ENCODE measurements around the gene TPSAB1.

TPSAB1 gene

GRCh38 chr16:1201444-1201843 lies 39.1 kb upstream of the TPSAB1 start:
- Mint-ChIP-seq H3K4me1 (ENCODE audit: low read depth) (no peaks in the 10 kb centered on the region), H3K4me3 (no peak overlapping the region), H3K36me3 (ENCODE audit: low read depth) (no peaks in the 10 kb centered on the region), H3K27me3 (no peaks in the 10 kb centered on the region), H3K27ac (no peak overlapping the region), H3K9me3 (peaks cover 9% of the 10 kb centered on the region)
- intact Hi-C loops (cut with micrococcal nuclease) = no loop called here

DNA sequence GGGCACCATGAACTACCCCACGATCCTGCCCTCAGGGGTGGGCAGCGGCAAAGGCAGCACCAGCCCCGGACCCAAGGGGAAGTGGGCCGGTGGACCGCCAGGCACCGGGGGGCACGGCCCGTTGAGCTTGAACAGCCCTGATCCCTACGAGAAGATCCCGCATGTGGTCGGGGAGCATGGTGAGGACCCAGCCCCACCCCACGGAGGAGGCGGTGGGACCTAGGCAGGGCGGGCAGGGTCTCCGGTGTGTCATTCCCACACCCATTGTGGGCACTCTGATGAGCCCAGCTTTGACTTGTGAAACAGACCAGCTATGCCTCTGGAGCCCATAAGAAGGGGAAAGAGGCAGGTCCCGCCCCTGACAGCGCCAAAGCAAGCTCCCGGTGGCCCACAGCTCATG lies 38.2 kb upstream of the TPSAB1 start:
- H3K4me1 Mint-ChIP-seq (ENCODE audit: low read depth) = no peaks in the 10 kb centered on the region
- no peak overlapping the region for H3K27ac Mint-ChIP-seq
- intact Hi-C loops (cut with micrococcal nuclease) = no loop called here

DNA sequence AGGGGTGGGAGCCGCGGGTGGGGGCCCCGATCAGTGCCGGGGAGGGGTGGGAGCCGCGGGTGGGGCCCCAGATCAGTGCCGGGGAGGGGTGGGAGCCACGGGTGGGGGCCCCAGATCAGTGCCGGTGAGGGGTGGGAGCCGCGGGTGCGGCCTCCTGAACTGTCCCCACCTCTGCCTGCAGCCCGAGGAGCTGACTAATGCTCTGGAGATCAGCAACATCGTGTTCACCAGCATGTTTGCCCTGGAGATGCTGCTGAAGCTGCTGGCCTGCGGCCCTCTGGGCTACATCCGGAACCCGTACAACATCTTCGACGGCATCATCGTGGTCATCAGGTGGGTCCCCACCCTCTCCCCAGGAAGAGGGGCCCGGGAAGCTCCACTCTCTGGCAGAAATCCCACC lies 35.6 kb upstream of the TPSAB1 start:
- no peak overlapping the region for H3K4me3 Mint-ChIP-seq
- H3K9me3 Mint-ChIP-seq = peaks cover 3% of the 10 kb centered on the region
- H3K4me1 Mint-ChIP-seq (ENCODE audit: low read depth) = no peaks in the 10 kb centered on the region
- no peaks in the 10 kb centered on the region for H3K36me3 Mint-ChIP-seq (ENCODE audit: low read depth)
- H3K27ac Mint-ChIP-seq = no peak overlapping the region
- intact Hi-C loops (cut with micrococcal nuclease) = no loop called here
- H3K27me3 Mint-ChIP-seq = no peaks in the 10 kb centered on the region

More for the DNA sequence above, 38.2 kb upstream of the TPSAB1 start:
- no peak overlapping the region for H3K4me3 Mint-ChIP-seq
- peaks cover 9% of the 10 kb centered on the region for H3K9me3 Mint-ChIP-seq
- H3K27me3 Mint-ChIP-seq = no peaks in the 10 kb centered on the region
- no peaks in the 10 kb centered on the region for H3K36me3 Mint-ChIP-seq (ENCODE audit: low read depth)

GRCh38 chr16:1206326-1206725 lies 34.2 kb upstream of the TPSAB1 start:
- H3K27me3 Mint-ChIP-seq = no peaks in the 10 kb centered on the region
- no peaks in the 10 kb centered on the region for H3K36me3 Mint-ChIP-seq (ENCODE audit: low read depth)
- no peak overlapping the region for H3K27ac Mint-ChIP-seq
- H3K4me3 Mint-ChIP-seq = no peak overlapping the region
- intact Hi-C loops (cut with micrococcal nuclease) = no loop called here
- no peaks in the 10 kb centered on the region for H3K9me3 Mint-ChIP-seq
- no peaks in the 10 kb centered on the region for H3K4me1 Mint-ChIP-seq (ENCODE audit: low read depth)

DNA sequence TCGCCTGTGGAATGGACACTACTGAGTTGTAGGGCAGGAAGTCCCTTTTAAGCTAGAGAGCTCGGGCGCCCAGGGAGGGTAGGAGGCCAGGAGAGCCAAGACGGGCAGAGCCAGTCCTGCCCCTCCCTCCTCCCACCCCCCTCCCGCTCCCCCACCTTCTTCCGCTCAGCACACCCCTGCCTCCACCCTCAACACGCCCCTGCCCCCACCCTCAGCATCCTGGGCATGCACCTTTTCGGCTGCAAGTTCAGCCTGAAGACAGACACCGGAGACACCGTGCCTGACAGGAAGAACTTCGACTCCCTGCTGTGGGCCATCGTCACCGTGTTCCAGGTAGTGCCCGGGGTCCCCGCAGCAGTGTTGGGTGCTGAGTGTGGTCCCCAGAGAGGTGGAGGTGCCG lies 33.7 kb upstream of the TPSAB1 start:
- no peaks in the 10 kb centered on the region for H3K36me3 Mint-ChIP-seq (ENCODE audit: low read depth)
- no peaks in the 10 kb centered on the region for H3K4me1 Mint-ChIP-seq (ENCODE audit: low read depth)
- intact Hi-C loops (cut with micrococcal nuclease) = no loop called here
- no peaks in the 10 kb centered on the region for H3K9me3 Mint-ChIP-seq
- H3K27ac Mint-ChIP-seq = no peak overlapping the region
- H3K27me3 Mint-ChIP-seq = no peaks in the 10 kb centered on the region
- no peak overlapping the region for H3K4me3 Mint-ChIP-seq

DNA sequence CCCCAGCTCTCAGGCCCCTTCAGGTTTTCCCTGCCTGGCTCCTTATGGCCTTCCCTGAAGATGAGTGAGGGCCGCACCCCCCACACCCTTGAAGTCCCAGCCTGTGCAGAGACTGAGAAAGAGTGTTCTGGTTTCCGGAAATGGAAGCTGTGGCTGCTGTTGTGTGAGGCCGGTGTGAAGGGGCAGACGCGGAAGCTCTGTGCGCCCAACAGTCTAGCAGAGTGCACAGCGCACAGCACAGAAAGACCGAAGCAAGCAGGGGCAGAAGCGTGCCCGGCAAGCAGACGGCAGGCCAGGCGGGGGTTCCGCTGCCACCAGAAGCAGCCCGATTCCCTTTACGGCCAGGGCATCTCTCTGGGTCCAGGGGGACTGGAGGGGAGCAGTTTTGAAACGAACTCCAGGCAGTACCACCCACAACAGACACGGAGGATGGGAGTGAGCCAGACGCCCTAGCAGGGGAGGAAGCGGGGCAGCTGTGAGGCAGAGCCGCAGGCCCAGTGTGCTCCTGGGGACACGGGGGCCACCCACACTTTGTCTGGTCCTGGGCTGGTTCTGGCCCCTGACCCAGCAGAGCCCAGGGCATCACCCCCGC lies 32.2 kb upstream of the TPSAB1 start:
- no peak overlapping the region for H3K4me3 Mint-ChIP-seq
- intact Hi-C loops (cut with micrococcal nuclease) = no loop called here

DNA sequence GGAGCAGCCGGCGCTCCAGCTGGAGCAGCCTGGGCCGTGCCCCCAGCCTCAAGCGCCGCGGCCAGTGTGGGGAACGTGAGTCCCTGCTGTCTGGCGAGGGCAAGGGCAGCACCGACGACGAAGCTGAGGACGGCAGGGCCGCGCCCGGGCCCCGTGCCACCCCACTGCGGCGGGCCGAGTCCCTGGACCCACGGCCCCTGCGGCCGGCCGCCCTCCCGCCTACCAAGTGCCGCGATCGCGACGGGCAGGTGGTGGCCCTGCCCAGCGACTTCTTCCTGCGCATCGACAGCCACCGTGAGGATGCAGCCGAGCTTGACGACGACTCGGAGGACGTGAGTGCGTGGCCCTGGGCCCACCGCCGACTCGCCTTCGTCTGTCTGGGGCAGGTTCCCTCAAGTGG lies 31.4 kb upstream of the TPSAB1 start:
- Mint-ChIP-seq H3K9me3 (no peaks in the 10 kb centered on the region), H3K27me3 (no peaks in the 10 kb centered on the region), H3K27ac (no peak overlapping the region), H3K4me1 (ENCODE audit: low read depth) (no peaks in the 10 kb centered on the region), H3K4me3 (no peak overlapping the region), H3K36me3 (ENCODE audit: low read depth) (no peaks in the 10 kb centered on the region)
- intact Hi-C loops (cut with micrococcal nuclease) = no loop called here

More for the DNA sequence above, 32.2 kb upstream of the TPSAB1 start:
- Mint-ChIP-seq H3K9me3 (no peaks in the 10 kb centered on the region), H3K36me3 (ENCODE audit: low read depth) (no peaks in the 10 kb centered on the region), H3K27me3 (no peaks in the 10 kb centered on the region), H3K27ac (no peak overlapping the region), H3K4me1 (ENCODE audit: low read depth) (no peaks in the 10 kb centered on the region)

DNA sequence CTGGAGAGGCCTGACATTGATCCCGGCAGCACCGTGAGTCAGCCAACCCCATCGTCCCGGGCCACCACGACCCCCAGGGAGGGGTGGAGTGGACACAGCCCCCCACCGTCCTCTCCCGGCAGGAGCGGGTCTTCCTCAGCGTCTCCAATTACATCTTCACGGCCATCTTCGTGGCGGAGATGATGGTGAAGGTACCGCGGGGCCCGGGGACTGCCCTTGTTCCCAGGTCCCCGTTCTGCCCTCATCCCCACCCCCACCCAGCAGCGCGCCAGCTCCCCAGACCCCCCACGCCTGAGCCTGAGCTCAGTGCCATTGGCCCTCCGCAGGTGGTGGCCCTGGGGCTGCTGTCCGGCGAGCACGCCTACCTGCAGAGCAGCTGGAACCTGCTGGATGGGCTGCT lies 30.0 kb upstream of the TPSAB1 start:
- Mint-ChIP-seq H3K27me3 (no peaks in the 10 kb centered on the region), H3K9me3 (no peaks in the 10 kb centered on the region), H3K27ac (no peak overlapping the region), H3K4me3 (no peak overlapping the region), H3K4me1 (ENCODE audit: low read depth) (no peaks in the 10 kb centered on the region), H3K36me3 (ENCODE audit: low read depth) (no peaks in the 10 kb centered on the region)
- intact Hi-C loops (cut with micrococcal nuclease) = no loop called here

- no peaks in the 10 kb centered on the region for H3K36me3 Mint-ChIP-seq (ENCODE audit: low read depth)
- H3K27ac Mint-ChIP-seq = no peak overlapping the region
- H3K4me1 Mint-ChIP-seq (ENCODE audit: low read depth) = no peaks in the 10 kb centered on the region
- H3K4me3 Mint-ChIP-seq = no peak overlapping the region
- H3K27me3 Mint-ChIP-seq = no peaks in the 10 kb centered on the region
- no peaks in the 10 kb centered on the region for H3K9me3 Mint-ChIP-seq
- intact Hi-C loops (cut with micrococcal nuclease) = no loop called here
Observed at GRCh38 chr16:1211451-1212268, 28.8 kb upstream of the TPSAB1 start.

- H3K27ac Mint-ChIP-seq = no peak overlapping the region
- no peaks in the 10 kb centered on the region for H3K27me3 Mint-ChIP-seq
- H3K4me3 Mint-ChIP-seq = no peak overlapping the region
- no peaks in the 10 kb centered on the region for H3K36me3 Mint-ChIP-seq (ENCODE audit: low read depth)
- intact Hi-C loops (cut with micrococcal nuclease) = no loop called here
- H3K9me3 Mint-ChIP-seq = no peaks in the 10 kb centered on the region
- no peaks in the 10 kb centered on the region for H3K4me1 Mint-ChIP-seq (ENCODE audit: low read depth)
Observed at GRCh38 chr16:1212616-1213194, 27.8 kb upstream of the TPSAB1 start.

DNA sequence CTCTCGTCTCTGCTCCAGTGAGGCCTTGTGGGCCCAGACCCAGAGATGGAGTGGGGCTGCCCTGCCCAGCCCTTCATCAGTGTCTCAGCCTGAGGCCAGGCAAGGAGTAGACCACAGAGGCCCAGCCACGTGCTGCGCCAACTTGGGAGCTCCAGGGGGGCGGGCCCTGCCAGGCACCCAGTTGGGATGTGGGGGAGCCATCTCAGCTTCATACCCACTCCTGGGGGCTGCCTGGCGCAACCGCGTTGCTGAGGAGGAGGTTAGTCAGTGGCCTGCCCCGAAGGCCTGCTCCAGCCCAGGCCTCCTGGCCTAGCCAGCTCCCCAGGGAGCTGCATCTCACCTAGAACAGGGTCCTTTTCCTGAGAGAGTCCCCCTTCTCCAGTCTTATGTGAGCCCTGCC lies 27.3 kb upstream of the TPSAB1 start:
- H3K9me3 Mint-ChIP-seq = no peaks in the 10 kb centered on the region
- no peak overlapping the region for H3K27ac Mint-ChIP-seq

DNA sequence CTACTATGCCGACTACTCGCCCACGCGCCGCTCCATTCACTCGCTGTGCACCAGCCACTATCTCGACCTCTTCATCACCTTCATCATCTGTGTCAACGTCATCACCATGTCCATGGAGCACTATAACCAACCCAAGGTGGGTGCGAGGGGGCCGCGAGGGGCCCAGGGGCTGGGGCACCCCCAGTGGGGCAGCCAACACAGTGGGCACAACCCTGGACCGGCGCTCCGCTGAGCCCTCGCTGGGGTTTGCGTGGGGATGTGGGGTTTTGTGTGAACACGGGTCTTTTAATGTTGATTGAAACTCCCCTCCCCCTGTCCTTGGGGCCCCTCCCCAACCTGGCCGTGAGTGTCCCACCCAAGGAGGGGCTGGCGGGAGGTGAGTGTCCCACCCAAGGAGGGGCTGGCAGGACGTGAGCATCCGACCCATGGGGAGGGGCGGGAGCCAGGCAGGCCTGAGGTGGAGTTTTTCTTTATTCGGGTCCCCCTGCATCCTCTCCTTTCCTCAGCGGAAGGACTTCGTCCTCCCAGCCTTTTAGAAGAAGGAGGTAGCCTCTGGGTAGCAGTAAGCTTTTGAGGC lies 26.6 kb upstream of the TPSAB1 start:
- Mint-ChIP-seq H3K9me3 (no peaks in the 10 kb centered on the region), H3K4me3 (no peak overlapping the region), H3K4me1 (ENCODE audit: low read depth) (no peaks in the 10 kb centered on the region), H3K27me3 (no peaks in the 10 kb centered on the region), H3K27ac (no peak overlapping the region), H3K36me3 (ENCODE audit: low read depth) (no peaks in the 10 kb centered on the region)
- intact Hi-C loops (cut with micrococcal nuclease) = no loop called here

More for the DNA sequence above, 27.3 kb upstream of the TPSAB1 start:
- Mint-ChIP-seq H3K27me3 (no peaks in the 10 kb centered on the region), H3K4me1 (ENCODE audit: low read depth) (no peaks in the 10 kb centered on the region), H3K4me3 (no peak overlapping the region), H3K36me3 (ENCODE audit: low read depth) (no peaks in the 10 kb centered on the region)
- intact Hi-C loops (cut with micrococcal nuclease) = no loop called here

GRCh38 chr16:1214719-1215118 lies 25.8 kb upstream of the TPSAB1 start:
- H3K9me3 Mint-ChIP-seq = no peaks in the 10 kb centered on the region

DNA sequence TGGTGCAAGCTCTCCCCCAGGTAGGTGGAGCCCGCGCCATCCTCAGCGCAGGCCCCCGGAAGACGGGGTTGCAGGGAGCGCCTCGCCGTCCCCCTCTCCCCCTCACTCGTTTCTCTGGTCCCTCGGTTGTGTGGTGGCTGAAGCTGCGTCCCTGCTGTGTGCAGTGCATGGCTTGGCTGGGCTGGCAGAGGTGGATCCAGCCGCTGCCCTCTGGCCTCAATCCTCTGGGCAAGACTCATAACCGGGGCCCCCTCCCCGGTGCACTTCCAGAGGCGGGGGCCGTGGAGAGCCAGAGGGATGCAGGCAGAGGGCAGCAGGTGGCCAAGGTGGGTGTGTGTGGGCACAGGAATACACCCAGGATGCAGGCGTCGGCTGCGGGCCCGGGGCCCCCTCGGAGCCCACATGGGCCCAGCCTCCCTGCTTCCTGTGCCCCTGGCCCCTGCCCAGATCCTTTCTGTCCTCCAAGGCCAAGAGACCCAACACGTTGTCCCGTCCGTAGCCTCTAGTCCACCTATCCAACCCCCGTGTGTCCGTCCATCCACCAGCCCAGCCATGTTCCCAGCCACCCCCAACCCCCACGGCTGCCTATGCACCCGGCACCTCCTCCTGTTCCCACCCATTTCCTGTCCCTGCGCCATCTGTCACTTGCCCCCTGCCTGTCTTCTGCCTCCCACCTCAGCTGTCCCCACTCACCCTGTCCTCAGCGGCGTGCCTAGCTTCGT lies 24.8 kb upstream of the TPSAB1 start:
- Mint-ChIP-seq H3K4me3 (no peak overlapping the region), H3K27ac (no peak overlapping the region), H3K9me3 (no peaks in the 10 kb centered on the region), H3K4me1 (ENCODE audit: low read depth) (no peaks in the 10 kb centered on the region), H3K27me3 (no peaks in the 10 kb centered on the region), H3K36me3 (ENCODE audit: low read depth) (no peaks in the 10 kb centered on the region)
- intact Hi-C loops (cut with micrococcal nuclease) = no loop called here

More at GRCh38 chr16:1214719-1215118, 25.8 kb upstream of the TPSAB1 start:
- Mint-ChIP-seq H3K27ac (no peak overlapping the region), H3K36me3 (ENCODE audit: low read depth) (no peaks in the 10 kb centered on the region), H3K4me1 (ENCODE audit: low read depth) (no peaks in the 10 kb centered on the region), H3K27me3 (no peaks in the 10 kb centered on the region), H3K4me3 (no peak overlapping the region)
- intact Hi-C loops (cut with micrococcal nuclease) = no loop called here

Measured in dendritic cell treated with granulocyte-macrophage colony-stimulating factor and Interleukin-4, amounts not matched to agents 40 ng/mL and 50 ng/mL, for 4 days (primary cell).